ENCODE measurements around the gene TAX1BP1.

DNA sequence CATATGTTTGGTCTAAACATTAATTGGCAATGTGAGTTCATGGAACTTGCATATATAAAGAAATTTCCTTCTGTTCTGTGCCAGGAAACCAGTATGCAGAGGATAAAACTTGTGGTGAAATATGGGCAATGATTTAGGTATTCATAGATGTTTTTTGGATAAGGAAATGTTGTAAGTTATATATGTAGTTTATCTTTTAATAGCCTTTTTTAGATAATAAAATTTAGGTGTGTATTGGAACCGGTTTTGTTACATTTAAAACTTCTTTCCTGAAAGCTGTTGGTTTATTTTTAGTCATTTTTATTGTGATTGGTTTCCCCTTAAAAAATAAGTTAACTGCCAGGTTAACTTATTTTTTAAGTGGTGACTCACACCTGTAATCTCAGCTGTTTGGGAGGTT lies 22.1 kb downstream of the TAX1BP1 start:
- TF ChIP-seq, protein P1, sequence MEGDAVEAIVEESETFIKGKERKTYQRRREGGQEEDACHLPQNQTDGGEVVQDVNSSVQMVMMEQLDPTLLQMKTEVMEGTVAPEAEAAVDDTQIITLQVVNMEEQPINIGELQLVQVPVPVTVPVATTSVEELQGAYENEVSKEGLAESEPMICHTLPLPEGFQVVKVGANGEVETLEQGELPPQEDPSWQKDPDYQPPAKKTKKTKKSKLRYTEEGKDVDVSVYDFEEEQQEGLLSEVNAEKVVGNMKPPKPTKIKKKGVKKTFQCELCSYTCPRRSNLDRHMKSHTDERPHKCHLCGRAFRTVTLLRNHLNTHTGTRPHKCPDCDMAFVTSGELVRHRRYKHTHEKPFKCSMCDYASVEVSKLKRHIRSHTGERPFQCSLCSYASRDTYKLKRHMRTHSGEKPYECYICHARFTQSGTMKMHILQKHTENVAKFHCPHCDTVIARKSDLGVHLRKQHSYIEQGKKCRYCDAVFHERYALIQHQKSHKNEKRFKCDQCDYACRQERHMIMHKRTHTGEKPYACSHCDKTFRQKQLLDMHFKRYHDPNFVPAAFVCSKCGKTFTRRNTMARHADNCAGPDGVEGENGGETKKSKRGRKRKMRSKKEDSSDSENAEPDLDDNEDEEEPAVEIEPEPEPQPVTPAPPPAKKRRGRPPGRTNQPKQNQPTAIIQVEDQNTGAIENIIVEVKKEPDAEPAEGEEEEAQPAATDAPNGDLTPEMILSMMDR (conservative IDR thresholded peaks at IDR 0.05; ENCODE audit: low read depth, low read length), result no peak
- TF ChIP-seq EZH2phosphoT487 (IDR thresholded peaks at IDR 0.05; ENCODE audit: borderline replicate concordance, low read length), result no peak

Measured in PC-3 (cell line).